Measurements from ENCODE around the gene STXBP6. TPM values are rescaled to one million over a fixed set of nuclear protein-coding genes. Genes with fewer than 3 reads are reported as not detected.

Gene STXBP6
- total and polyA plus RNA-seq, 2 of the 13 experiments (the other 11 are each of a cell fraction or from before 2014, with no cell fraction given): 35.3 to 42.8 TPM

DNA sequence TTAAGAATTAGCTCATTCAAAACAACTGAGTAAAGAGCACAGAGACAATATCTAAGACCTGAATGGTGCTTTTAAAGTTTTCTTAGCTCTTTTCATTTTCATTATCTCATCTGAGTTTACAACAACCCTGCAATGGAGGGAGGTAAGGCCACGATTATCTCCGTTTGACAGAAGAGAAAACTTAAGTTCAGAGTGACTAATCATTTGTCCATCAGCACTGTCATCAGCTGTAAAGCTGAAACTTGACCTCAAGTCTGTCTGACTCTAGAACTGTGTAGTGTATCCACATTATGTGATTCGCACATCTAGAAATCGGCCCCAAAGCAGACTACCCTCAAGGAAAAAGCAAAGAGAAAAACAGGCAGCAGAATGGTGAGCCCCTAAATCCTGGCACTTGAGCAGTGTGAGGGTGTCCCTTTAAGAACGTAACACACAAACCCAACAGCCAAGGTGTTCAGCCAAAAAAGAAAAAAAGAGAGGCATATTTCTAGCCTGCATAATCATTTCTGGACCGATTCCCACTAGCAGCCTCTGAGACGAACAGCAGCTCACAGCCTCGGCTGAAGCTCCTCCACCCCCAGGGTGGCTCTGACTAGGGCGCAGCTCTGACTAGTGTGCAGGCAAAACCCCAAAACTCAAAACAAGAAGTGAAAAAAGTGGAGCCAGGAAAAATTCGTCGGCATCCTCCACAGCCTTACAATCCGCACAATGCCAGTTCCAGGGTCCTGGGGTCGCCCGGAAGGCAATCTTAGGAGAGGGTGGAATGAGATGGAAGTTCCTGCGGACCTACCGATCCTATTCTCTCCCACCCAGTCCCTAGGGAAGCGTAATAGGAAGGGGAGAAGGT is 1.6 kb downstream of the STXBP6 start (continued):
- TF ChIP-seq NFIB (CRISPR knock-in tag; IDR thresholded peaks at IDR 0.05; ENCODE audit: borderline replicate concordance) (no peak), ZNF746 (CRISPR knock-in tag; IDR thresholded peaks at IDR 0.05) (no peak), ZNF143 (CRISPR knock-in tag; IDR thresholded peaks at IDR 0.05) (no peak), ZNF598 (CRISPR knock-in tag; IDR thresholded peaks at IDR 0.05; ENCODE audit: borderline replicate concordance) (no peak), ELF4 (CRISPR knock-in tag; IDR thresholded peaks at IDR 0.05; ENCODE audit: borderline replicate concordance) (no peak), NR2F1 (CRISPR knock-in tag; IDR thresholded peaks at IDR 0.05) (no peak), ZNF343 (CRISPR knock-in tag; IDR thresholded peaks at IDR 0.05) (no peak), ONECUT2 (CRISPR knock-in tag; IDR thresholded peaks at IDR 0.05) (no peak), FOXO4 (CRISPR knock-in tag; conservative IDR thresholded peaks at IDR 0.05) (0 out of 2 replicates have a peak, but pooled peaks have one; percentile 58), ATF7-NPFF (CRISPR knock-in tag; IDR thresholded peaks at IDR 0.05; ENCODE audit: low read depth) (no peak; the same call in 1 of the 2 replicates), ZNF232 (CRISPR knock-in tag; IDR thresholded peaks at IDR 0.05; ENCODE audit: borderline replicate concordance) (no peak), ZNF350 (CRISPR knock-in tag; IDR thresholded peaks at IDR 0.05; ENCODE audit: borderline replicate concordance, low read depth) (0 out of 2 replicates have a peak, but pooled peaks have one; percentile 3), ZNF136 (CRISPR knock-in tag; IDR thresholded peaks at IDR 0.05; ENCODE audit: low read depth) (no peak), ZNF878 (CRISPR knock-in tag; IDR thresholded peaks at IDR 0.05) (no peak), ZNF18 (CRISPR knock-in tag; IDR thresholded peaks at IDR 0.05; ENCODE audit: insufficient replicate concordance) (no peak), HMGA1 (CRISPR knock-in tag; conservative IDR thresholded peaks at IDR 0.05) (no peak), HOXA5 (CRISPR knock-in tag; IDR thresholded peaks at IDR 0.05) (no peak), ZNF580 (CRISPR knock-in tag; IDR thresholded peaks at IDR 0.05; ENCODE audit: borderline replicate concordance, low read depth) (no peak), RARG (CRISPR knock-in tag; IDR thresholded peaks at IDR 0.05; ENCODE audit: low read depth) (no peak), MTA1 (CRISPR knock-in tag; IDR thresholded peaks at IDR 0.05; ENCODE audit: borderline replicate concordance) (no peak), ZMYM3 (CRISPR knock-in tag; IDR thresholded peaks at IDR 0.05) (no peak), ZFX (CRISPR knock-in tag; IDR thresholded peaks at IDR 0.05; ENCODE audit: low read depth) (no peak)
- TF ChIP-seq, protein P1, sequence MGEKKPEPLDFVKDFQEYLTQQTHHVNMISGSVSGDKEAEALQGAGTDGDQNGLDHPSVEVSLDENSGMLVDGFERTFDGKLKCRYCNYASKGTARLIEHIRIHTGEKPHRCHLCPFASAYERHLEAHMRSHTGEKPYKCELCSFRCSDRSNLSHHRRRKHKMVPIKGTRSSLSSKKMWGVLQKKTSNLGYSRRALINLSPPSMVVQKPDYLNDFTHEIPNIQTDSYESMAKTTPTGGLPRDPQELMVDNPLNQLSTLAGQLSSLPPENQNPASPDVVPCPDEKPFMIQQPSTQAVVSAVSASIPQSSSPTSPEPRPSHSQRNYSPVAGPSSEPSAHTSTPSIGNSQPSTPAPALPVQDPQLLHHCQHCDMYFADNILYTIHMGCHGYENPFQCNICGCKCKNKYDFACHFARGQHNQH (CRISPR knock-in tag; IDR thresholded peaks at IDR 0.05): no peak
- TF ChIP-seq, protein P2, sequence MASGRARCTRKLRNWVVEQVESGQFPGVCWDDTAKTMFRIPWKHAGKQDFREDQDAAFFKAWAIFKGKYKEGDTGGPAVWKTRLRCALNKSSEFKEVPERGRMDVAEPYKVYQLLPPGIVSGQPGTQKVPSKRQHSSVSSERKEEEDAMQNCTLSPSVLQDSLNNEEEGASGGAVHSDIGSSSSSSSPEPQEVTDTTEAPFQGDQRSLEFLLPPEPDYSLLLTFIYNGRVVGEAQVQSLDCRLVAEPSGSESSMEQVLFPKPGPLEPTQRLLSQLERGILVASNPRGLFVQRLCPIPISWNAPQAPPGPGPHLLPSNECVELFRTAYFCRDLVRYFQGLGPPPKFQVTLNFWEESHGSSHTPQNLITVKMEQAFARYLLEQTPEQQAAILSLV (CRISPR knock-in tag; IDR thresholded peaks at IDR 0.05; ENCODE audit: borderline replicate concordance): no peak

Data from HepG2 (cell line).